Fibroblast of peridontal ligament (primary cell): ENCODE results near the gene DEFB123.

Source experiments
- DNase-seq: peaks from one replicate; pipeline ENCODE4 v3.0.0-alpha.2; 2010; ENCODE audit errors: extremely low read depth

Gene DEFB123

GRCh38 chr20:31473331-31474096 is 33.1 kb downstream of the DEFB123 start:
- DNase-seq: no peak

GRCh38 chr20:31474097-31474436 is 33.6 kb downstream of the DEFB123 start:
- no peak for DNase-seq

GRCh38 chr20:31474758-31475427 is 34.5 kb downstream of the DEFB123 start, which contains the start of the genes DEFB124 and REM1:
Gene DEFB124 (minus strand): TSS chr20:31475127. CDS start chr20:31473013, 2,114 bp downstream.
Gene REM1 (plus strand): TSS chr20:31475288. CDS start chr20:31476446, 1,158 bp downstream.
- DNase-seq: no peak

GRCh38 chr20:31475472-31476293 is 35.3 kb downstream of the DEFB123 start:
- DNase-seq: no peak

- DNase-seq: no peak
Measured at GRCh38 chr20:31476294-31476585, 35.8 kb downstream of the DEFB123 start.

GRCh38 chr20:31476643-31477215 is 36.3 kb downstream of the DEFB123 start:
- peak; percentile 18 for DNase-seq

- DNase-seq: no peak
Measured at GRCh38 chr20:31484001-31484400, 43.6 kb downstream of the DEFB123 start.

- DNase-seq: peak; percentile 66
Measured at GRCh38 chr20:31485450-31486339, 45.3 kb downstream of the DEFB123 start.

- no peak for DNase-seq
Measured at GRCh38 chr20:31488115-31488514, 47.7 kb downstream of the DEFB123 start.

- DNase-seq: no peak
Measured at GRCh38 chr20:31489152-31489551, 48.7 kb downstream of the DEFB123 start.

GRCh38 chr20:31490752-31491151 is 50.3 kb downstream of the DEFB123 start:
- no peak for DNase-seq

- DNase-seq: peak; percentile 46
Measured at GRCh38 chr20:31494131-31494530, 53.7 kb downstream of the DEFB123 start.

GRCh38 chr20:31496761-31497295 is 56.4 kb downstream of the DEFB123 start:
- peak; percentile 68 for DNase-seq

- peak; percentile 80 for DNase-seq
Measured at GRCh38 chr20:31497838-31498540, 57.6 kb downstream of the DEFB123 start.
